SJCRH30 (cell line): ENCODE measurements around the gene PHTF1. TPM values are rescaled to one million over a fixed set of nuclear protein-coding genes. Genes with fewer than 3 reads are reported as not detected.

Experiments used
- DNase-seq, 2 experiments: peaks; one replicate each; pipeline ENCODE4 v3.0.0-alpha.2; 2015 to 2020
- H3K27ac ChIP-seq: fragments of 250-450 bp; sonication (Bioruptor Pico); 2 replicates; pipeline ENCODE4 v1.5.1; 2020; ENCODE audit warnings: mild to moderate bottlenecking, moderate library complexity
- H3K27me3 ChIP-seq: fragments of 250-450 bp; sonication (Bioruptor Pico); 2 replicates; pipeline ENCODE4 v1.5.1; 2020; ENCODE audit warnings: mild to moderate bottlenecking, moderate library complexity
- H3K36me3 ChIP-seq: fragments of 250-450 bp; sonication (Bioruptor Pico); 2 replicates; pipeline ENCODE4 v1.5.1; 2020; ENCODE audit warnings: mild to moderate bottlenecking, moderate library complexity
- H3K4me1 ChIP-seq: fragments of 250-450 bp; sonication (Bioruptor Pico); 2 replicates; pipeline ENCODE4 v1.5.1; 2020; ENCODE audit warnings: mild to moderate bottlenecking, moderate library complexity
- H3K4me3 ChIP-seq: fragments of 250-450 bp; sonication (Bioruptor Pico); 2 replicates; pipeline ENCODE4 v1.5.1; 2020; ENCODE audit warnings: mild to moderate bottlenecking, moderate library complexity
- H3K9me3 ChIP-seq: fragments of 250-450 bp; sonication (Bioruptor Pico); replicated peaks from 2 replicates; pipeline ENCODE4 v1.5.1; 2020; ENCODE audit warnings: mild to moderate bottlenecking, moderate library complexity
- total RNA-seq: library from RNA; depleted of rRNA; stranded (reverse); fragments of >200 nt; shearing (Covaris generic); gene quantifications from 2 replicates; pipeline ENCODE4 v1.2.3, GENCODE V29; 2014; rRNA removed

Gene PHTF1
- 35.7 and 38.0 TPM in 2 replicates for total RNA-seq

DNA sequence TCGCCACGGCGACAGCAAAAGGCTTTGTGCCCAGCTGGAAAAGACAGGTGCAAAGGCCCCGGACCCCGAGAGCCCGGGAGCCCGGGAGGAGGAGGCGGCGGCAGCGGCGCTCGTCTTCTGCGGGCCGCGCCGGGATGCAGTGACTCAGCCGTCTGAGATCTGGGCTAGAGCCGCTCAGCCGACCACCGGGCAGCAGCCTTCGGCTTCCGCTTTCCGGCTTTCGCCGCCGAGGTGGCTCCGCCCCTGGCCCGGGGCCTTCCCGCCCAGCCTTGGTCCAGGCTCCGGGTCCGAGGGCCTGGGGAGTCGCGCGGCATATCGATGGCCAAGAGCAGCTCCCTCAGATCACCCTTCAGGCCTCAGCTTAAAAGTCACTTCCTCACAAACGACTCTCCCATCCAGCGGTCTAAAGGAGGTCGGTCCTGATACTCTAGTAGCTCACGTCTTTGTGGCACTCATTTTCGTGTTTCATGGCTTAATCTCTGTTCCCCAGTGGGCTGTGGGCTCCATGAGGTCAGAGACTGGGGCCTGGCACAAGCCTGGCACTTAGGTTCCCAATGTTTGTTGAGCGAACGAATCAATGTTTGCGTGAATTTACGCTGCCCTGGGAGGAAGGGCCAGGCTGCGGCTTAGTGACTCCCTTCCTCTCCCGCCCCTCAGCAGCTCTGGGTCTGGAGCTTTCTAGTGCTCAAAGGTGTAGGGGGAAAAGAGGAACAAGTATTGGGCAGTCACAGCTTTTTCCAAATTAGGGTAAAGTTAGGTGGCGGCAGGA lies at the start of gene PHTF1:
Gene PHTF1 (minus strand): TSS at position 154 of the 769 bp plus-strand sequence. CDS start 783 bp downstream, outside the sequence.
- no peaks in the 10 kb centered on the region for H3K9me3 ChIP-seq
- peak within 1 kb of the TSS; percentile 91 for H3K27ac ChIP-seq
- H3K4me1 ChIP-seq = no peaks in the 10 kb centered on the region; the same call in 1 of the 2 replicates
- peak within 1 kb of the TSS; percentile 93 for H3K4me3 ChIP-seq
- H3K36me3 ChIP-seq = peaks cover 11% of the 10 kb centered on the region
- peak; percentile 90 for DNase-seq
- H3K27me3 ChIP-seq = no peaks in the 10 kb centered on the region

DNA sequence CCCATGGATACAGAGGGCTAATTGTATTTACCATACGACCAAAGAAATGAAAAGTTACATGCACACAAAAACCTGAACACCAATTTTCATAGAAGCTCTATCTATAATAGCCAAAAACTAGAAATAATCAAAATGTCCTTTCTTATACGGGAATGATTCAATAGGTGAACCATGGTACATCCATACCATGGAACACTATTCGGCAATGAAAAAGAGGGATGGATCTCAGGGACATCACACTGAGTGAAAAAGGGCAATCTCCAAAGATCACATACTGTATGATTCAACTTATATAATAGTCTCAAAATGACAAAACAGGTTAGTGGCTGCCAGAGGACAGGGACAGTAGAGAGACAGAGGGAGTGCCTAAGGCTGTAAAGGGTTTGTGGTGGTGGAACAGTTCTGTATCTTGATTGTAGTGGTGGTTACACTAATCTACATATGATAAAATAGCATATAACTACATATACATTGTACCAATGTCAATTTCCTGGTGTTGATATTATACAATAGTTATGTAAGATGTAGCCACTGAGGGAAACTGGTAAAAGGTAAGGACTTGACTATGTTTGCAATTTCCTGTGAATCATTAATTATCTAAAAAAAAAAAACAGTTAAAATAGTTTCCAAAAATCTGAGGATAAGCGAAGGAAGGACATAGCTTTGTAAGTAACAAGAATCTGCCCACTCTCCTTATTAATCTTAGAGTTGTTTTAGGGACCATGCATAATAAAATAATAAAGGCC lies 49.3 kb upstream of the PHTF1 start:
- Histone ChIP-seq H3K27ac (no peak overlapping the region), H3K4me3 (no peak overlapping the region), H3K27me3 (no peaks in the 10 kb centered on the region)

DNA sequence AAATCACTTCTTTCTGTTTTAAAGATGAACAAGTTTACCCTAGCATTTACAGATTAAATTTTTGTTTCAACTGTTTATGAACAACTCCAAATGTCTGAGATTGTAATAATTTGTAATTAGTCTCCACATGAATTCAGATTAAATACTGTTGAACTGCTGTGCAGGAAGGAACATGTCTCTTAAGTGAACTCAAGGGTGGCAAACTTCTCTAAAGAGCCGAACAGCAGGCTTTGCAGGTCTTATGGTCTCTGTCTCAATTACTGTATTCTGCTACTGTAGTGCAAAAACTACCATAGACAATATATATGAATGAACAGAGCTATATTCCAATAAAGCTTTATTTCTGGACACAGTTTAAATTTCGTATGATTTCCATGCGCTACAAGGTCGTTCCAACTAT lies 46.4 kb upstream of the PHTF1 start:
- Histone ChIP-seq H3K4me3 (no peak overlapping the region), H3K4me1 (no peaks in the 10 kb centered on the region; the same call in 1 of the 2 replicates), H3K9me3 (no peaks in the 10 kb centered on the region), H3K36me3 (no peaks in the 10 kb centered on the region), H3K27me3 (no peaks in the 10 kb centered on the region), H3K27ac (no peak overlapping the region)
- DNase-seq = no peak

More for the DNA sequence above, 49.3 kb upstream of the PHTF1 start:
- Histone ChIP-seq H3K4me1 (no peaks in the 10 kb centered on the region; the same call in 1 of the 2 replicates), H3K36me3 (no peaks in the 10 kb centered on the region), H3K9me3 (no peaks in the 10 kb centered on the region)
- DNase-seq = no peak

DNA sequence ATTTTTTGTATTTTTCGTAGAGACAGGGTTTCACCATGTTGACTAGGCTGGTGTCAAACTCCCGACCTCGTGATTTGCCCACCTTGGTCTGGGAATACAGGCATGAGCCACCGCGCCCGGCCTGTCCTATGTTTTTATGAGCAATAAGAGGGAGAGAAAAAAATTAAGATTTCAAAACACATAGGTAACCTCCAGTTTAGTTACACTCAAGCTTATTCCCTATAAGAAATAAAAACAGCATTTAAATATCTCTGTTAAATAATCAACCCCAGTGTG lies 45.9 kb upstream of the PHTF1 start:
- no peaks in the 10 kb centered on the region for H3K27me3 ChIP-seq
- no peak for DNase-seq
- no peaks in the 10 kb centered on the region for H3K9me3 ChIP-seq
- no peaks in the 10 kb centered on the region; the same call in 1 of the 2 replicates for H3K4me1 ChIP-seq
- no peak overlapping the region for H3K27ac ChIP-seq
- no peak overlapping the region for H3K4me3 ChIP-seq
- H3K36me3 ChIP-seq = no peaks in the 10 kb centered on the region

DNA sequence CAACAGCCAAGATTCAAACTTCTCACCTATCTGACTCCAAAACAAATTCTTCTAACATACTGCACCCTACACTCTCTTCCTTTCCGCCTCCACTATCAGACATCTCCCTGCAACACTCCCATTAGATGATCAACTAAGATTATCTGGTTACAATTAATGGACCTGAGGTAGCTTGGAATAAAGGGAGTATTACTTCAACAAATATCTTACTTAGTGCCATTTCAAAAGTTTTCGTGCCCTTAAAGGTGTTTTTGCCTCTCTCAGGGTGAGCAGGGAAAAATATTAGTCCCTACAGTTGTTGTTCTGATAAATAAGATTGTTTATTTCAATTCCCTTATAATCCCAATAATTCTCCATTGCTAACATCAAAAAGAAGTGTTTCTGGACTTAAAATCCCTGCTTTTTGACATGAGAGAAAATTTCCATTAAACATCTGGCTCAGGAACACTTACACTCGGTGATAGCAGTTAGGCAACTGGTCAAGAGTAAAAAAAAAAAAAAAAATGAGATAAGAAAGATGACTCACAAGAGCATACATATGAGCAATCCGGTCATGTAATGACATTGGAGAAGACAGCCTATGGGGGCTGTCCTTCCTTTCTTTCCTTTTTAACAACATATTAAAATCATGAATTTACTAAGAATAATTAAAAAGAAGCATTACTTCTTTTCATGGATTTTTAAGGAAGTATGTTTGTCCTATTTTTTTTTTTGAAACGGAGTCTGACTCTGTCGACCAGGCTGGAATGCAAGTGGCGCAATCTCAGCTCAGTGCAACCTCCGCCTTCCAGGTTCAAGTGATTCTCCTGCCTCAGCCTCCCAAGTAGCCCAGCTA lies 45.4 kb upstream of the PHTF1 start:
- Histone ChIP-seq H3K4me3 (no peak overlapping the region), H3K27ac (no peak overlapping the region), H3K36me3 (no peaks in the 10 kb centered on the region), H3K27me3 (no peaks in the 10 kb centered on the region), H3K4me1 (no peaks in the 10 kb centered on the region; the same call in 1 of the 2 replicates), H3K9me3 (no peaks in the 10 kb centered on the region)
- DNase-seq = no peak

DNA sequence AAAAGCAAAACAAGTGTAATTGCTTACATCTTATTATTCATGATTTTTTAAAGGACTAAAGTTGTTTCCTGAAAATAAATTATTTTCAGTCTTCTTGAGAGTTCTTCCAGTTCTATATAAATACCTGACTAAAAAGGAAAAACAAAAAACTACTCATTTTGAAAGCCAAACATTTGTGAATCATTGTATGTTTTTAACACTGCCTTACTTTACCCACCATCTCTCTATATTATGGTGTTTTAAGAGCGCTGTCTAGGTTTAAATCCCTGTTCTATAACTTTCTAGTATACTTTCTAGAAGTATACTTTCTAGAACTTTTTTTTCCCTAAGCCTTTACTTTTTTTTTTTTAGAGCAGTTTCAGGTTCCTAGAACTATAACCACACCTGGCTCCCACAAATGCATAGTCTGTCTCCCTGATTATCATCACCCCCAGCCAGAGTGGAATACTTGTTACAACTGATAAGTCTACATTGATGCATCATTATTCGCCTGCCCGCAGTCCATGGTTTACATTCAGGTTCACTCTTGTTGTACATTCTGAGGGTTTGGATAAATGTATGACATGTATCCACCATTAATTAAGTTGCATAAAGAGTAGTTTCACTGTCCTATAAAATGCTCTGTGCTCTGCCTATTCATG lies 43.2 kb upstream of the PHTF1 start:
- Histone ChIP-seq H3K27me3 (no peaks in the 10 kb centered on the region), H3K4me3 (no peak overlapping the region), H3K27ac (no peak overlapping the region), H3K4me1 (no peaks in the 10 kb centered on the region; the same call in 1 of the 2 replicates), H3K36me3 (peaks cover under 1% of the 10 kb centered on the region; the same call in 1 of the 2 replicates), H3K9me3 (no peaks in the 10 kb centered on the region)
- DNase-seq = no peak

DNA sequence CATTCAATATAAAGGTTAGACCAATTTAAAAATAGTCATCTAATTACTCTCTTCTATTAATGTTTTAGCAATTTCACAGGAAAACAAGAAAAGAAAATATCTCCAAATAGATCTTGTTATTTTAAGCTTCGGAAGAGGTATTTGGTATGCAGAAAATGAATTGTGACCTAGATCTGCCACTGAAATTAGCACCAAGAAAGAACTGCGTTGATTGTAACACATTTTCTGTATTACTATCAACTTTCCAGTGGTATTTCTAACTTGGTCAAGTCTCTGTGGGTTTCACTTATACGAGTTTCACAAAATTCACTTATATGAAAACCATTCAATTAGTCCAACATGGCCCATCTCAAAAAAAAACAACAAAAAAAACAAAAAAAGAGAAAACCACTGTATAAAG lies 41.2 kb upstream of the PHTF1 start:
- Histone ChIP-seq H3K9me3 (no peaks in the 10 kb centered on the region), H3K27ac (no peak overlapping the region), H3K27me3 (no peaks in the 10 kb centered on the region), H3K36me3 (peaks cover 6% of the 10 kb centered on the region), H3K4me1 (no peaks in the 10 kb centered on the region; the same call in 1 of the 2 replicates), H3K4me3 (no peak overlapping the region)
- DNase-seq = no peak

DNA sequence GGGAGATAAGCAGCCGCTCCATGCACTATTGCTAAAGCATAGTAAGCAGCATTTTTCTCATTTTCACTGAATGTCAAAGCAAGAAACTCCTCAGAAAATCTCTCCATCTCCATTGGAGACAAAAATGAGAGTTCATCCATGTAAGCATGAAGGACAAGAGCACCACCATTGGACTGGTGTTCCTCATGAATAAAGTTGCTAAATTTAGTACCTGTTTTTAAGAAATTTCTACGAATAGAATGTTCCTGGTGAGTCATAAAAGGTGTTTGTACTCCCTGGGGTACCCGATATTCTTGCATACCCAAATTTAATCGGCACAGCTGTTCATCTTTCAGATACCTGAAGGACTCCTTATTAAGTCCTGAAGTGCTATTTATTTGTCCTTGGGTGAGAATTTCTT lies 38.2 kb upstream of the PHTF1 start:
- no peaks in the 10 kb centered on the region for H3K9me3 ChIP-seq
- no peaks in the 10 kb centered on the region for H3K27me3 ChIP-seq
- peaks cover 6% of the 10 kb centered on the region for H3K36me3 ChIP-seq
- no peak overlapping the region for H3K4me3 ChIP-seq
- H3K27ac ChIP-seq = no peak overlapping the region
- H3K4me1 ChIP-seq = no peaks in the 10 kb centered on the region
- no peak for DNase-seq

DNA sequence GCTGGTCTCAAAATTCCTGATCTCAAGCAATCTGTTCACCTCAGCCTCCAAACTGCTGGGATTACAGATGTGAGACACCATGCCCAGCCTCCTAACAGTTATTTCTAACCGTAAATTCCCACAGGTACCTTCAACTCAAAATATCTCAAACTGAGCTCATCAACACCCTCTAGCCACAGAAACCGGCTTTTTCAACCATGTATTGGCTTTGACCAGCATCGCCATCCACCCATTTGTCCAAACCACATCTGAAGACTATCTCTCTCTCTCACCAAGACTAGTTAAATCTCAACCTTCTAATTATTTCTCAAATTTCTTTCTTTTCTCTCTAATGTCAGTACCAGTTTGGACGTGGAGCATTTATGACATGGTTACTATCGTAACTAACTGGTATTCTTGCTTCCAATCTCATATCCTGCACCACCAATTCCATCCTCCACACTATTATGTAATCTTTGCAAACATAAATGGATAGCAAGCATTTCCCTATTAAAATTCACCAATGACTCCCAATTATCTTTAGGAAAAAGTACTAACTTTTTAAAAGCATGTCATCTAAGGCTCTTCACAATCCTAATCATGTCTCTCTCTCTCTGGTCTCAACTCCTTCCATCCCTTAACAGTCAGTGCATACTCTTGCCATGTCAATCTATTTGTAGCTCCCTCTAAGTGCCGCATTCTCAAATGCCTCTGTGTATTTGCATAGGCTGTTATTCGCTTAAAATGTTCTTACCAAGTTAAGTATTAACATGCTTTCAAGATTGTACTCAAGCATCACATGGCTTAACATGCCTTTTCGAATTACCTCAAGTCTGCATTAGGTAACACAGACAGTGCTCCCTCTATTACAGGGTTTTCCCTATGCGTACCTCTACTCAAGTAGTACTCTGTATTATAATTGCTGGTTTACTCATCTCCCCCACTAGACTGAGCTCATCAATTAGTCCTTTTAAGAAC lies 34.9 kb upstream of the PHTF1 start:
- H3K4me3 ChIP-seq = no peak overlapping the region
- peaks cover 6% of the 10 kb centered on the region for H3K36me3 ChIP-seq
- no peaks in the 10 kb centered on the region for H3K4me1 ChIP-seq
- no peaks in the 10 kb centered on the region for H3K27me3 ChIP-seq
- no peak for DNase-seq
- H3K9me3 ChIP-seq = no peaks in the 10 kb centered on the region
- H3K27ac ChIP-seq = no peak overlapping the region

DNA sequence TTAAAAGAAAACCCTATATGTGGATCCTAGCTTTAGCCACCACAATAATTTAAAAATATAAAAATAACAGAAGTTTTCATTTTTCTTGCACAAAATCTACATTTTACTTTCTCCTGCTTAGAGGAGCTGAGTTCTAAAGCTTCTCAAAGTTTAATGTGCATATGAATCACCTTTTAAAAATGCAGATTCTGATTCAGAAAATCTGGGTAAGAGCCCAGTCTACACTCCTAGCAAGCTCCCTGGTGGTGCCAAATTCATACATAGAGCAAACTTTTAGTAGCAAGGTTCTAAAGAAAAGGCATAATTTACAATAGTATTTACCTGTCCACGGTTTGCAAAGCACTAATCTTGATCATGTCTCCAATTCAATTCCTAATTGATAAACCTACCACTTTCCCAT lies 33.7 kb upstream of the PHTF1 start:
- H3K27ac ChIP-seq = no peak overlapping the region
- no peak for DNase-seq

DNA sequence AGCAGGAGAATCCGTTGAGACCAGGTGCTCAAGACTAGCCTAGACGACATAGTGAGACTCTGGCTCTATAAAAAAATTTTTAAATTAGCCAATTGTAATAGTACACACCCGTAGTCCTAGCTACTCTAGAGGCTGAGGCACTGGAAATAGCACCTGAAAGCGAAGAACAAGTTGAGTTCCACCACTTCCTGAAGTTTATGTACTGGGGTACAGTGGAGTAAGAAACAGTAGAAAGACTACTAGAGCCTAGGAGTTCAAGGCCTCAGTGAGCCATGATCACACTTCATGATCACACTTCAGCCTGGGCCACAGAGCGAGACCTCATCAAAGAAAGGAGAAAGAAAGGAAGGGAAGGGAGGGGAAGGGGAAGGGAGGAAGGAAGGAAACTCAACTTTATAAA lies 33.2 kb upstream of the PHTF1 start:
- Histone ChIP-seq H3K4me1 (no peaks in the 10 kb centered on the region), H3K27me3 (no peaks in the 10 kb centered on the region), H3K4me3 (no peak overlapping the region), H3K36me3 (peaks cover 5% of the 10 kb centered on the region), H3K27ac (no peak overlapping the region), H3K9me3 (0 out of 2 replicates have a peak, but pooled peaks cover 2% of the 10 kb centered on the region)
- DNase-seq = no peak

More for the DNA sequence above, 33.7 kb upstream of the PHTF1 start:
- Histone ChIP-seq H3K4me3 (no peak overlapping the region), H3K36me3 (peaks cover 6% of the 10 kb centered on the region), H3K4me1 (no peaks in the 10 kb centered on the region), H3K9me3 (0 out of 2 replicates have a peak, but pooled peaks cover under 1% of the 10 kb centered on the region), H3K27me3 (no peaks in the 10 kb centered on the region)

DNA sequence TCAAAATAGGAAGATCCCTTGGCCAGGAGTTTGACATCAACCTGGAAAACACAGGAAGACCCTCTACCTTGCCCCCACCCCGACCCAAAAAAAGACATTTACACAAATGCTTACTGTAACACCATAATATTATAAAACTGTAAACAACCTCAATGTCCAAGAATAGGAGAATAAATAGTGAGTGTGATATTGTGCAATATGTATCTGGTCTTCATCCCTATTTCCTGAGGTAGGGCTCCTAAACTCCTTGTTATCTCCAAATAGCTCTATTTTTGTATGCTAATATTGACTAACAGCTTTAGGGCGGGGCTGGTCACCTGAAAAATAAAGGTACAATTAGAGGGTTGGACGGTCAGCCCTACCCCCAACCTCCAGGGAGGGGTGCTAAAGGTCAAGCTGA lies 29.5 kb upstream of the PHTF1 start:
- Histone ChIP-seq H3K4me1 (no peaks in the 10 kb centered on the region), H3K27me3 (no peaks in the 10 kb centered on the region), H3K36me3 (no peaks in the 10 kb centered on the region), H3K4me3 (no peak overlapping the region), H3K9me3 (0 out of 2 replicates have a peak, but pooled peaks cover 2% of the 10 kb centered on the region), H3K27ac (no peak overlapping the region)
- no peak for DNase-seq

DNA sequence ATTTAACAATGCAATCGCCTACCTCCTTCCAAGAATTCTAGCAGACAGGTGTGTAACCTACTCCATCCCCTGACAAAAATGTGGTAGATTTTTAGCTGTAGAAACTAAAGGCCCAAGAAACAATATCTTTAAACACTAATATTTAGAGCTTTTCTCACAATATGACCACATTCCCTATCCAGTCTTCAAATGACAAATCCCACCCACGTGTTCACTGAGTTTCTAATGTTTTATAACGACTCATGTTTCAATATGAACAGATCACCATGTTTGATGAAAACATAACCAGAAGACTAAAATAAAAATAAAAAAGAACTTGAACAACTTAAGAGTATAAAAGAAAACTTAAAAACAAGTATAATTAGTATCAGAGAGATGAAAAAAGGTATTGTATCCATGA lies 28.4 kb upstream of the PHTF1 start:
- Histone ChIP-seq H3K4me3 (no peak overlapping the region), H3K27ac (no peak overlapping the region), H3K27me3 (no peaks in the 10 kb centered on the region), H3K36me3 (no peaks in the 10 kb centered on the region), H3K9me3 (0 out of 2 replicates have a peak, but pooled peaks cover 2% of the 10 kb centered on the region), H3K4me1 (peaks cover 4% of the 10 kb centered on the region; the same call in 1 of the 2 replicates)
- DNase-seq = no peak
